HEK293T (cell line): Measurements from ENCODE around the gene SLC35G4.

Experiments used
- CTCF ChIA-PET: fragments of 350-600 bp; formaldehyde crosslinking; extraction: SDS; loops from one replicate; lab custom pipeline; 2021; ENCODE audit warnings: antibody characterized with exemption, inconsistent platforms; lab: Yijun Ruan, JAX
- POLR2A ChIA-PET: fragments of 350-600 bp; formaldehyde crosslinking; extraction: SDS; loops from one replicate; lab custom pipeline; 2020; ENCODE audit warnings: antibody characterized with exemption, inconsistent platforms; lab: Yijun Ruan, JAX
- DNase-seq: peaks from one replicate; pipeline ENCODE4 v3.0.0; 2012; ENCODE audit warnings: mixed read lengths; ENCODE audit errors: extremely low spot score
- ARNT ChIP-seq: fragments of 450-650 bp; IDR thresholded peaks from 2 replicates; pipeline ENCODE4 v1.6.1; 2017; ENCODE audit warnings: mild to moderate bottlenecking
- BHLHE40 ChIP-seq: fragments of 450-650 bp; IDR thresholded peaks from 2 replicates; pipeline ENCODE4 v1.6.1; 2016; ENCODE audit warnings: mild to moderate bottlenecking, moderate library complexity, borderline replicate concordance
- CTBP1 ChIP-seq: fragments of 450-650 bp; IDR thresholded peaks from 2 replicates; pipeline ENCODE4 v1.6.1; 2016; ENCODE audit warnings: borderline replicate concordance
- ELF4 ChIP-seq: fragments of 450-650 bp; IDR thresholded peaks from 2 replicates; pipeline ENCODE4 v1.6.1; 2017; ENCODE audit warnings: antibody characterized with exemption
- FOXA1 ChIP-seq: fragments of 450-650 bp; IDR thresholded peaks from 2 replicates; pipeline ENCODE4 v1.6.1; 2016; ENCODE audit warnings: mild to moderate bottlenecking
- FOXK2 ChIP-seq: fragments of 450-650 bp; IDR thresholded peaks from 2 replicates; pipeline ENCODE4 v1.6.1; 2016; ENCODE audit warnings: mild to moderate bottlenecking
- FOXM1 ChIP-seq: fragments of 450-650 bp; IDR thresholded peaks from 2 replicates; pipeline ENCODE4 v1.6.1; 2017; ENCODE audit warnings: mild to moderate bottlenecking, borderline replicate concordance
- HDGF ChIP-seq: fragments of 450-650 bp; IDR thresholded peaks from 2 replicates; pipeline ENCODE4 v1.6.1; 2017; ENCODE audit warnings: antibody characterized with exemption, borderline replicate concordance
- L3MBTL2 ChIP-seq: fragments of 450-650 bp; conservative IDR thresholded peaks from 2 replicates; pipeline ENCODE4 v1.6.1; 2016; ENCODE audit warnings: mild to moderate bottlenecking
- LEF1 ChIP-seq: fragments of 450-650 bp; IDR thresholded peaks from 2 replicates; pipeline ENCODE4 v1.6.1; 2017; ENCODE audit warnings: mild to moderate bottlenecking, borderline replicate concordance
- NFRKB ChIP-seq: fragments of 450-650 bp; IDR thresholded peaks from 2 replicates; pipeline ENCODE4 v1.6.1; 2016; ENCODE audit warnings: mild to moderate bottlenecking, moderate library complexity
- PKNOX1 ChIP-seq: fragments of 450-650 bp; IDR thresholded peaks from 2 replicates; pipeline ENCODE4 v1.6.1; 2016
- SP1 ChIP-seq: fragments of 450-650 bp; IDR thresholded peaks from 2 replicates; pipeline ENCODE4 v1.6.1; 2017
- SUZ12 ChIP-seq: fragments of 450-650 bp; IDR thresholded peaks from 2 replicates; pipeline ENCODE4 v1.6.1; 2016; ENCODE audit warnings: mild to moderate bottlenecking
- TARDBP ChIP-seq: fragments of 450-650 bp; IDR thresholded peaks from 2 replicates; pipeline ENCODE4 v1.6.1; 2016
- ZNF384 ChIP-seq: fragments of 450-650 bp; IDR thresholded peaks from 2 replicates; pipeline ENCODE4 v1.6.1; 2016

SLC35G4 gene

GRCh38 chr18:11581286-11581685, 28.1 kb upstream of the SLC35G4 start:
- TF ChIP-seq BHLHE40 = no peak
- DNase-seq = no peak
- POLR2A ChIA-PET = no interaction called here
- CTCF ChIA-PET = no interaction called here

- POLR2A ChIA-PET = no interaction called here
- TF ChIP-seq NFRKB (no peak), ZNF384 (no peak)
- DNase-seq = no peak
- CTCF ChIA-PET = no interaction called here
These were observed 23.8 kb upstream of the SLC35G4 start for GRCh38 chr18:11585596-11585995.

GRCh38 chr18:11586896-11587295, 22.5 kb upstream of the SLC35G4 start:
- POLR2A ChIA-PET = no interaction called here
- DNase-seq = no peak
- CTCF ChIA-PET = no interaction called here
- TF ChIP-seq ARNT = no peak
- TF ChIP-seq PKNOX1 = no peak
- no peak for TF ChIP-seq SP1
- no peak for TF ChIP-seq FOXA1
- no peak for TF ChIP-seq L3MBTL2
- TF ChIP-seq ELF4 = no peak
- no peak for TF ChIP-seq HDGF

GRCh38 chr18:11587432-11587831, 22.0 kb upstream of the SLC35G4 start:
- TF ChIP-seq HDGF (no peak), ARNT (no peak), PKNOX1 (no peak)
- ChIA-PET CTCF (no interaction called here), POLR2A (no interaction called here)
- no peak for DNase-seq

GRCh38 chr18:11587846-11588245, 21.6 kb upstream of the SLC35G4 start:
- CTCF ChIA-PET = no interaction called here
- DNase-seq = no peak
- POLR2A ChIA-PET = no interaction called here

GRCh38 chr18:11591957-11592356, 17.4 kb upstream of the SLC35G4 start:
- DNase-seq = no peak
- CTCF ChIA-PET = no interaction called here
- POLR2A ChIA-PET = no interaction called here
- TF ChIP-seq ARNT = no peak
- TF ChIP-seq HDGF = no peak
- TF ChIP-seq L3MBTL2 = no peak
- TF ChIP-seq ELF4 = no peak
- no peak for TF ChIP-seq FOXK2
- TF ChIP-seq PKNOX1 = no peak
- no peak for TF ChIP-seq FOXM1
- no peak for TF ChIP-seq SP1
- no peak for TF ChIP-seq SUZ12
- no peak for TF ChIP-seq CTBP1
- TF ChIP-seq FOXA1 = no peak
- no peak for TF ChIP-seq ZNF384
- no peak for TF ChIP-seq LEF1

More at GRCh38 chr18:11587846-11588245, 21.6 kb upstream of the SLC35G4 start:
- TF ChIP-seq SUZ12 = no peak
- TF ChIP-seq PKNOX1 = no peak
- TF ChIP-seq LEF1 = no peak
- TF ChIP-seq L3MBTL2 = no peak
- no peak for TF ChIP-seq ZNF384
- TF ChIP-seq FOXA1 = no peak
- no peak for TF ChIP-seq BHLHE40
- TF ChIP-seq SP1 = no peak
- no peak for TF ChIP-seq HDGF
- TF ChIP-seq ARNT = no peak
- TF ChIP-seq ELF4 = no peak
- no peak for TF ChIP-seq FOXM1
- no peak for TF ChIP-seq FOXK2
- TF ChIP-seq TARDBP = no peak
- no peak for TF ChIP-seq CTBP1
- TF ChIP-seq NFRKB = no peak

GRCh38 chr18:11600321-11600720, 9.1 kb upstream of the SLC35G4 start:
- POLR2A ChIA-PET = no interaction called here
- TF ChIP-seq FOXM1 (no peak), ELF4 (no peak), LEF1 (no peak), ARNT (no peak), SUZ12 (no peak), FOXA1 (no peak), FOXK2 (no peak), HDGF (no peak), CTBP1 (no peak), PKNOX1 (no peak), SP1 (no peak), NFRKB (no peak), L3MBTL2 (no peak), BHLHE40 (no peak), TARDBP (no peak)
- CTCF ChIA-PET = no interaction called here
- DNase-seq = no peak
